ENCODE data around the gene ANGPTL2. TPM values are rescaled to one million over a fixed set of nuclear protein-coding genes. Genes with fewer than 3 reads are reported as not detected.

ANGPTL2 gene
- total and polyA plus RNA-seq, 12 donors = 16.2 to 73.5 (median 42.9) TPM

- no peaks in the 10 kb centered on the region for H3K9me3 ChIP-seq
- H3K27ac ChIP-seq = no peak overlapping the region
- no peak overlapping the region for H3K4me3 ChIP-seq
- DNase-seq = no peak
- H3K36me3 ChIP-seq = peaks cover 0 to 17% (median 0%) of the 10 kb centered on the region in 9 donors
- no peak for ATAC-seq
- no peak for TF ChIP-seq CTCF (IDR thresholded peaks at IDR 0.05)
- intact Hi-C loops (cut with DNase I) = no loop called here
- H3K4me1 ChIP-seq = peaks cover 0 to 16% (median 6%) of the 10 kb centered on the region in 9 donors
- WGBS, 2 donors = 74 to 75% methylated on average over 5 of the region's 5 CpGs
- no peaks in the 10 kb centered on the region for H3K27me3 ChIP-seq
These were observed 47.1 kb upstream of the ANGPTL2 start for GRCh38 chr9:127169575-127169883.

- intact Hi-C loops (cut with DNase I) = no loop called here
- Histone ChIP-seq H3K36me3 (peaks cover 0 to 17% (median 0%) of the 10 kb centered on the region in 9 donors), H3K4me3 (no peak overlapping the region), H3K27ac (no peak overlapping the region), H3K4me1 (peaks cover 0 to 14% (median 7%) of the 10 kb centered on the region in 9 donors), H3K9me3 (no peaks in the 10 kb centered on the region), H3K27me3 (no peaks in the 10 kb centered on the region)
- DNase-seq (no peak), ATAC-seq (no peak)
- 96 to 97% methylated on average over 10 of the region's 10 CpGs for WGBS, 2 donors
- TF ChIP-seq CTCF (IDR thresholded peaks at IDR 0.05) = no peak
These were observed 46.5 kb upstream of the ANGPTL2 start for GRCh38 chr9:127168756-127169574.

- TF ChIP-seq CTCF (IDR thresholded peaks at IDR 0.05) = no peak
- intact Hi-C loops (cut with DNase I) = no loop called here
- no peak for DNase-seq
- 98% methylated on average over 11 of the region's 11 CpGs for WGBS, 2 donors
- H3K36me3 ChIP-seq = peaks cover 0 to 13% (median 0%) of the 10 kb centered on the region in 9 donors
- no peak overlapping the region for H3K4me3 ChIP-seq
- ATAC-seq = no peak
- H3K27ac ChIP-seq = no peak overlapping the region
- H3K4me1 ChIP-seq = peaks cover 0 to 26% (median 19%) of the 10 kb centered on the region in 9 donors
- no peaks in the 10 kb centered on the region for H3K27me3 ChIP-seq
- no peaks in the 10 kb centered on the region for H3K9me3 ChIP-seq
These were observed 45.3 kb upstream of the ANGPTL2 start for GRCh38 chr9:127167560-127168326.

- ATAC-seq (no peak), DNase-seq (no peak)
- H3K4me3 ChIP-seq = no peak overlapping the region
- H3K9me3 ChIP-seq = no peaks in the 10 kb centered on the region
- no peak for TF ChIP-seq CTCF (IDR thresholded peaks at IDR 0.05)
- peaks cover 0 to 11% (median 0%) of the 10 kb centered on the region in 9 donors for H3K36me3 ChIP-seq
- H3K27me3 ChIP-seq = no peaks in the 10 kb centered on the region
- WGBS, 2 donors = 87 to 96% methylated on average over 12 of the region's 12 CpGs
- H3K4me1 ChIP-seq = peaks cover 0 to 35% (median 24%) of the 10 kb centered on the region in 9 donors
- intact Hi-C loops (cut with DNase I) = no loop called here
- no peak overlapping the region for H3K27ac ChIP-seq
These were observed 44.5 kb upstream of the ANGPTL2 start for GRCh38 chr9:127166651-127167524.

All from heart right ventricle (tissue), 16 donors.